B cell (primary cell): ENCODE results near the gene TAF1B. TPM values are rescaled to one million over a fixed set of nuclear protein-coding genes. Genes with fewer than 3 reads are reported as not detected.

ENCODE experiments used
- ATAC-seq: fragments of 200-7000 bp; cut with Tn5 transposase; one replicate; pipeline ENCODE4 v1.10.0; 2021; ENCODE audit warnings: low read depth, mild to moderate bottlenecking, moderate number of reproducible peaks, moderate library complexity
- CTCF ChIA-PET: fragments of 350-600 bp; sonication (Branson Sonifier 250); formaldehyde crosslinking; loops from one replicate; lab custom pipeline; 2021; ENCODE audit warnings: antibody characterized with exemption, inconsistent platforms; lab: Charles Lee
- POLR2A ChIA-PET: fragments of 350-600 bp; sonication (Branson Sonifier 250); formaldehyde crosslinking; loops from one replicate; lab custom pipeline; 2021; ENCODE audit warnings: antibody characterized with exemption; lab: Charles Lee
- DNase-seq: peaks from one replicate; pipeline ENCODE4 v3.0.0; 2013
- H2AFZ ChIP-seq: 2 replicates; pipeline ENCODE4 v1.6.1; 2012; ENCODE audit warnings: mild to moderate bottlenecking, low read depth, low read length; ENCODE audit not compliant: insufficient read depth, poor library complexity, severe bottlenecking
- H3K27ac ChIP-seq, 2 donors: 1 replicate in 1 of 2; 2 replicates in 1 of 2; pipeline ENCODE4 v1.5.1; 2012 to 2013; ENCODE audit warnings: low read length in 2 of 2, mild to moderate bottlenecking in 2 of 2, moderate library complexity in 1 of 2
- H3K27me3 ChIP-seq, 4 experiments: fragments of 200-600 bp in 1 of 4; sonication (generic) in 1 of 4; replicated peaks in 1 of 4; 1 replicate in 2 of 4; 2 replicates in 2 of 4; pipeline versions ENCODE4 v1.6.1 to v1.7.0; 2013 to 2016; ENCODE audit warnings: low read length in 3 of 4, mild to moderate bottlenecking in 2 of 4, mixed read lengths in 1 of 4, moderate library complexity in 1 of 4; ENCODE audit not compliant: insufficient read depth in 4 of 4, control insufficient read depth in 3 of 4; ENCODE audit errors: control extremely low read depth in 1 of 4
- H3K36me3 ChIP-seq, 2 experiments: replicated peaks in 1 of 2; 1 replicate in 1 of 2; 2 replicates in 1 of 2; pipeline versions ENCODE4 v1.6.1 to v1.7.1; 2013; ENCODE audit warnings: low read length in 1 of 2; ENCODE audit not compliant: insufficient read depth in 2 of 2, control insufficient read depth in 1 of 2; ENCODE audit errors: control extremely low read depth in 1 of 2, extremely low read depth in 1 of 2
- H3K4me1 ChIP-seq, 2 donors: fragments of 200-600 bp in 1 of 2; sonication (generic) in 1 of 2; 1 replicate in 1 of 2; 2 replicates in 1 of 2; pipeline versions ENCODE4 v1.5.1 to v1.6.1; 2013 to 2017; ENCODE audit warnings: low read length in 2 of 2; ENCODE audit not compliant: control insufficient read depth in 2 of 2, insufficient read depth in 2 of 2
- H3K4me2 ChIP-seq: replicated peaks from 2 replicates; pipeline ENCODE3; 2012; ENCODE audit warnings: mild to moderate bottlenecking, low read depth, low read length; ENCODE audit not compliant: poor library complexity, severe bottlenecking
- H3K4me3 ChIP-seq, 5 experiments: fragments of 200-600 bp in 1 of 5; sonication (generic) in 1 of 5; 1 replicate in 3 of 5; 2 replicates in 2 of 5; pipeline versions ENCODE4 v1.5.1 to v1.7.0; 2011 to 2016; ENCODE audit warnings: low read length in 4 of 5, mild to moderate bottlenecking in 4 of 5, low read depth in 2 of 5, control low read depth in 1 of 5, moderate library complexity in 1 of 5; ENCODE audit not compliant: insufficient read depth in 1 of 5; ENCODE audit errors: control extremely low read depth in 1 of 5, extremely low read depth in 1 of 5
- H3K79me2 ChIP-seq: fragments of 200-600 bp; sonication (generic); one replicate; pipeline ENCODE4 v1.6.0; 2016; ENCODE audit warnings: low read length; ENCODE audit not compliant: control insufficient read depth, insufficient read depth
- H3K9ac ChIP-seq: fragments of 200-600 bp; sonication (generic); 2 replicates; pipeline ENCODE4 v1.6.1; 2017; ENCODE audit warnings: mild to moderate bottlenecking, low read length, moderate library complexity
- H3K9me3 ChIP-seq, 3 donors: one replicate each; pipeline versions ENCODE4 v1.6.1 to v1.7.1; 2013; ENCODE audit warnings: low read length in 2 of 3; ENCODE audit not compliant: control insufficient read depth in 2 of 3, insufficient read depth in 1 of 3; ENCODE audit errors: control extremely low read depth in 1 of 3
- H4K20me1 ChIP-seq: 2 replicates; pipeline ENCODE4 v1.6.0; 2012; ENCODE audit warnings: mild to moderate bottlenecking, low read length; ENCODE audit not compliant: insufficient read depth, control insufficient read depth, poor library complexity, severe bottlenecking
- H3K27ac Mint-ChIP-seq: one replicate; pipeline ENCODE4 v1.8.0; 2021; ENCODE audit warnings: mixed read lengths
- H3K27me3 Mint-ChIP-seq: one replicate; pipeline ENCODE4 v1.8.0; 2021; ENCODE audit warnings: mixed read lengths
- H3K4me1 Mint-ChIP-seq: one replicate; pipeline ENCODE4 v1.8.0; 2021; ENCODE audit warnings: mixed read lengths
- H3K4me3 Mint-ChIP-seq: one replicate; pipeline ENCODE4 v1.8.0; 2021; ENCODE audit warnings: mixed read lengths
- H3K9me3 Mint-ChIP-seq: one replicate; pipeline ENCODE4 v1.8.0; 2022; ENCODE audit warnings: mixed read lengths; ENCODE audit not compliant: insufficient read depth
- EZH2 ChIP-seq: IDR thresholded peaks from 2 replicates; pipeline ENCODE4 v1.6.1; 2012; ENCODE audit warnings: borderline replicate concordance, low read depth, mild to moderate bottlenecking, moderate library complexity, low read length; ENCODE audit not compliant: insufficient read depth, poor library complexity, severe bottlenecking
- WGBS: methylation state at CpG from one replicate; pipeline ENCODE4 v1.1.5; 2013; ENCODE audit warnings: missing lambda C conversion rate; ENCODE audit not compliant: insufficient coverage; 5-methylcytosine and 5-hydroxymethylcytosine counted together
- intact Hi-C: fragments of 100-400 bp; cut with micrococcal nuclease; formaldehyde crosslinking; loops from one replicate; pipeline ENCODE4 v1.10.0; 2022
- polyA plus RNA-seq: library from polyadenylated mRNA; depleted of rRNA; stranded (reverse); fragments of >200 nt; gene quantifications from 2 replicates; pipeline ENCODE4 v1.2.3, GENCODE V29; 2012
- total RNA-seq, 2 donors: library from RNA; stranded (reverse); fragments of 120-200 nt in 1 of 2; gene quantifications; 1 replicate in 1 of 2; 2 replicates in 1 of 2; pipeline versions ENCODE4 v1.2.3 to v1.2.4, GENCODE V29; 2013 to 2022
- TF ChIP-seq, protein P1 (sequence below): fragments of 200-600 bp; IDR thresholded peaks from one replicate; pipeline ENCODE4 v1.8.0; 2022; ENCODE audit warnings: antibody characterized with exemption, mild to moderate bottlenecking

TAF1B gene
- total and polyA plus RNA-seq, 2 donors (not counting 1 experiment from before 2014, with no cell fraction given): 4.5 to 25.5 TPM

DNA sequence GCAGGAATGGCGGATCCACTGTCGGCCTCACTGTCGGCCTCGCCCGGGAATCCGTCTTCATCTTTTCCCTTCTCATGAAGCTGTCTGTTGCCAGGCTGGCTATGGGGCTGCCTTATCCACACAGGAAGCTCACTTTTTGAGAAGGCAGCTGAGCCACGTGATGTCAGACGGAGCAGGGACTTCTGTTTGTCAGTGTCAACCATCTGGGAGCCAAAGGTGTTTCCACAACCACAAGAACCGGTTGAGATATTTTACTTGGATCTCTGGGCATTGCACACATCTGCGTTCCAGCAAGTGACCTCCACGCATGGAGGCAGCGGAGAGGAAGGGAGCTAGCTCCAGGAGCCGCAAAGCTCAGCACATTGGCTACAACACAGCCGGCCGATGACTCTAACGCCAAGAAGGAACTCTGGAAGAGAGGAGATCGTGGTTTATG lies 27.4 kb upstream of the TAF1B start:
- H3K27me3 Mint-ChIP-seq: peaks cover 16% of the 10 kb centered on the region
- ChIA-PET POLR2A (no interaction called here), CTCF (interaction anchor here (0.6 to 6.8 kb wide), 13 partner anchors 16 to 1128 kb away, joined by 3 to 118 read pairs (median 6); partner anchors contain the start of gene TAF1B)
- H3K4me1 Mint-ChIP-seq: peaks cover 7% of the 10 kb centered on the region
- H3K27ac ChIP-seq: no peak overlapping the region
- no peak overlapping the region for H3K4me2 ChIP-seq
- WGBS: 84% methylated on average over 12 of the region's 17 CpGs
- no peak overlapping the region for H3K9ac ChIP-seq
- no peaks in the 10 kb centered on the region for H3K9me3 ChIP-seq
- no peaks in the 10 kb centered on the region for H3K36me3 ChIP-seq
- H3K4me3 Mint-ChIP-seq: no peak overlapping the region
- TF ChIP-seq EZH2: no peak
- TF ChIP-seq, protein P1, sequence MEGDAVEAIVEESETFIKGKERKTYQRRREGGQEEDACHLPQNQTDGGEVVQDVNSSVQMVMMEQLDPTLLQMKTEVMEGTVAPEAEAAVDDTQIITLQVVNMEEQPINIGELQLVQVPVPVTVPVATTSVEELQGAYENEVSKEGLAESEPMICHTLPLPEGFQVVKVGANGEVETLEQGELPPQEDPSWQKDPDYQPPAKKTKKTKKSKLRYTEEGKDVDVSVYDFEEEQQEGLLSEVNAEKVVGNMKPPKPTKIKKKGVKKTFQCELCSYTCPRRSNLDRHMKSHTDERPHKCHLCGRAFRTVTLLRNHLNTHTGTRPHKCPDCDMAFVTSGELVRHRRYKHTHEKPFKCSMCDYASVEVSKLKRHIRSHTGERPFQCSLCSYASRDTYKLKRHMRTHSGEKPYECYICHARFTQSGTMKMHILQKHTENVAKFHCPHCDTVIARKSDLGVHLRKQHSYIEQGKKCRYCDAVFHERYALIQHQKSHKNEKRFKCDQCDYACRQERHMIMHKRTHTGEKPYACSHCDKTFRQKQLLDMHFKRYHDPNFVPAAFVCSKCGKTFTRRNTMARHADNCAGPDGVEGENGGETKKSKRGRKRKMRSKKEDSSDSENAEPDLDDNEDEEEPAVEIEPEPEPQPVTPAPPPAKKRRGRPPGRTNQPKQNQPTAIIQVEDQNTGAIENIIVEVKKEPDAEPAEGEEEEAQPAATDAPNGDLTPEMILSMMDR: no peak
- H4K20me1 ChIP-seq: no peaks in the 10 kb centered on the region
- peak overlapping the region; percentile 19 for H2AFZ ChIP-seq
- peaks cover 6 to 10% of the 10 kb centered on the region in 2 donors for H3K4me1 ChIP-seq
- DNase-seq: no peak
- H3K9me3 Mint-ChIP-seq: no peaks in the 10 kb centered on the region
- H3K4me3 ChIP-seq: no peak overlapping the region
- H3K27ac Mint-ChIP-seq: no peak overlapping the region
- H3K27me3 ChIP-seq: peaks cover 0 to 10% (median 5%) of the 10 kb centered on the region in 4 experiments
- intact Hi-C loops: no loop called here
- no peak for ATAC-seq
- no peaks in the 10 kb centered on the region for H3K79me2 ChIP-seq

DNA sequence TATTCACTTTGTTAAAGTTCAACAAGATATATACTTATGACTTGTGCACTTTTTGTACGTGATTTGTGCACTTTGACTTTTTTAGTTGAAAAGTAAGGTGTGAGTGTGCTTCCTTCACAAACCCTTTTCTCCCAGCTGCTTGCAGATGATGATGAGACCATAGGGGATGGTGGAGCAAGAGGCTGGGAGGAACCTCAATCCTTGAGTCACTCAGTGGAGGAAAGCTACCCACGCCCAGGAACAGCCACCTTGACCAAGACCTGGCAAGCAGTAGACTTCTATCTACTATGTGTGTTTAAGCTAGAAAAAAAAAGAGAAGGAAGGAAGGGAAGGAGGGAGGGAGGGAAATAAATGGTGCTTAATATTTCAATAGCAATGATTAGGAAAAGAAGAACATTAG lies 25.2 kb upstream of the TAF1B start:
- peaks cover 0 to 10% (median 5%) of the 10 kb centered on the region in 4 experiments for H3K27me3 ChIP-seq
- no peak overlapping the region for H3K4me2 ChIP-seq
- H3K4me1 Mint-ChIP-seq: peaks cover 4% of the 10 kb centered on the region
- H3K27ac Mint-ChIP-seq: no peak overlapping the region
- no peaks in the 10 kb centered on the region for H3K9me3 ChIP-seq
- POLR2A ChIA-PET: interaction anchor here (0.5 kb wide), 1 partner anchor 273 kb away, joined by 4 read pairs; no protein-coding TSS in a partner anchor
- peaks cover 6 to 10% of the 10 kb centered on the region in 2 donors for H3K4me1 ChIP-seq
- peaks cover 13% of the 10 kb centered on the region for H3K27me3 Mint-ChIP-seq
- no CpG with 5 or more reads among the region's 2 CpGs for WGBS
- ATAC-seq: no peak
- H3K27ac ChIP-seq: no peak overlapping the region
- intact Hi-C loops: no loop called here
- no peak overlapping the region for H3K4me3 ChIP-seq
- H3K9ac ChIP-seq: no peak overlapping the region
- no peaks in the 10 kb centered on the region for H3K9me3 Mint-ChIP-seq
- no peak overlapping the region for H2AFZ ChIP-seq
- CTCF ChIA-PET: interaction anchor here (0.7 to 6.8 kb wide), 2 partner anchors 166 to 230 kb away, joined by 3 to 118 read pairs; no protein-coding TSS in a partner anchor
- no peaks in the 10 kb centered on the region for H4K20me1 ChIP-seq
- no peak for DNase-seq
- no peak overlapping the region for H3K4me3 Mint-ChIP-seq
- no peaks in the 10 kb centered on the region for H3K36me3 ChIP-seq
- TF ChIP-seq, protein P1: no peak
- no peak for TF ChIP-seq EZH2
- no peaks in the 10 kb centered on the region for H3K79me2 ChIP-seq
